ENCODE data around the gene NUAK2.

Gene NUAK2

DNA sequence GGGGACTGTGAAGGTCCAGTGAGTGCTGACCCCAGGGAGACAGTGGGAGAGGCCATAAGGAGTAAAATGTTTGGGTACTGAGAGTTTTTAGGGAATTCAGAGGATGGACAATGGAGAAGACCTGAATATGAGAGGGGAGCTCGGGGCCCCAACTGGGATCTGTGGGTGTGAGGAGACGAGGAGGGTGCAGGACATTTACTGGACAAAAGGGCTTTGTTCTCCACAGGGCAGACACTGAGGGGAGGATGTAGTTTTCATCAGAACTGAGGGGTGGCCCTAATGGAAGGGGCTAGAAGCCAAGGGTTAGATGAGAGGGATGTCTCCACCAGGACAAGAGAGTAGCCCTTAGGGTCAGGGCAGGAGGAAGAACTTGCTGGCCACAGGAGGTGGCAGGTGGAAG lies 63.8 kb downstream of the NUAK2 start:
- ChIA-PET POLR2A (no interaction called here), CTCF (interaction anchor here (0.6 to 14.6 kb wide), 17 partner anchors 14 to 451 kb away, joined by 3 to 253 read pairs (median 5); partner anchors contain the start of gene TMCC2)
- Histone ChIP-seq H3K36me3 (ENCODE audit: control insufficient read depth in 2 of 2, insufficient read depth in 1 of 2, low read length in 2 of 2) (no peaks in the 10 kb centered on the region), H3K4me1 (ENCODE audit: control insufficient read depth, insufficient read depth, low read length) (no peaks in the 10 kb centered on the region), H3K9me3 (ENCODE audit: control insufficient read depth, insufficient read depth, low read depth, low read length) (no peaks in the 10 kb centered on the region), H3K4me3 (ENCODE audit: low read depth, low read length) (no peak overlapping the region), H3K27ac (ENCODE audit: extremely low read depth, low read depth, low read length) (no peak overlapping the region)
- TF ChIP-seq ZNF239 (tag by site-specific recombination; IDR thresholded peaks at IDR 0.05) (no peak), TCF7L2 (IDR thresholded peaks at IDR 0.05; ENCODE audit: borderline replicate concordance, low read depth, low read length) (no peak), ZNF302 (tag by site-specific recombination; IDR thresholded peaks at IDR 0.05; ENCODE audit: low read depth) (no peak), ZNF629 (tag by site-specific recombination; IDR thresholded peaks at IDR 0.05) (no peak), ZNF292 (tag by site-specific recombination; IDR thresholded peaks at IDR 0.05; ENCODE audit: borderline replicate concordance, low read depth) (no peak), ZNF19 (tag by site-specific recombination; IDR thresholded peaks at IDR 0.05; ENCODE audit: low read depth) (no peak), ZNF169 (tag by site-specific recombination; IDR thresholded peaks at IDR 0.05) (no peak), ZNF785 (tag by site-specific recombination; IDR thresholded peaks at IDR 0.05) (no peak), ZIC2 (tag by site-specific recombination; IDR thresholded peaks at IDR 0.05) (no peak), ZFP41 (tag by site-specific recombination; IDR thresholded peaks at IDR 0.05; ENCODE audit: borderline replicate concordance) (no peak), ZNF341 (tag by site-specific recombination; IDR thresholded peaks at IDR 0.05; ENCODE audit: low read depth) (no peak), GLI4 (tag by site-specific recombination; IDR thresholded peaks at IDR 0.05) (no peak)

DNA sequence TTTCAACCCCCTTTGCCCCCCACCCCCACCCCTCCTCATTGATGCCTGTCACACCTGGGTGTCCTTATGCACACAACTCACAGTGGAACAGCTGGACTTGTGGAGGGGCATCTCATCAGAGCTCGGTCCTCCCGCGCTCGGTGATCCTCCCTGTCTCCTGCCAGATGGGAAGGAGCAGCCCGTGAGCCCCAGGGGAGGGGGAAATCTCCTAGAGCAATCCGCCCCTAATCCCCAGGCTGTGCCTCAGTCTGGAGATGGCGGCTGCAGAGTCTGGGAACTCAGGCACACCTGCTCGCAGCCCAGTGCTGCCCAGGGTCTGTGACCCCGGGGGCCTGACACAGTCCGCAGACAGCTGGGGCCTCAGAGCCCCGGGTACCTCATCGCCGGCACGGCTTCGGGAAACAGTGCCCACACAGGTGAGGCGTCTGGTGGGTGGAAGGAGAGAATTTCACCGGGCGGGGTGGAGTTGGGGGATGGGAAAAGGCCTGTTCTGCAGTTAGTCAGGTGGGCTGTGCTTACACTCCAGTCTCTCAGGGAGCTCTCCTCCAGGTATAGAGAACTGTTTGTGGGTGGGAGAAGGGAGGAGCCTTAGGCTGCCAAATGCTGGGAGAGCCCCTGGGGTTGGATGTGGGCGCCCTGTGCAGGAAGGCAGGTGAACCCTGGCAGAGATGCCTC lies 64.5 kb downstream of the NUAK2 start:
- ChIA-PET CTCF (interaction anchor here (0.5 to 14.6 kb wide), 53 partner anchors 8 to 800 kb away, joined by 3 to 253 read pairs (median 4); partner anchors contain the start of genes RBBP5 and TMCC2), POLR2A (interaction anchor here (0.8 to 2.1 kb wide), 3 partner anchors 28 to 136 kb away, joined by 4 to 9 read pairs (median 8); partner anchors contain the start of genes RBBP5 and TMCC2)
- no peak overlapping the region for H3K27ac ChIP-seq (ENCODE audit: extremely low read depth, low read depth, low read length)
- H3K4me3 ChIP-seq (ENCODE audit: low read depth, low read length) = no peak overlapping the region
- H3K4me1 ChIP-seq (ENCODE audit: control insufficient read depth, insufficient read depth, low read length) = no peaks in the 10 kb centered on the region
- no peaks in the 10 kb centered on the region for H3K36me3 ChIP-seq (ENCODE audit: control insufficient read depth in 2 of 2, insufficient read depth in 1 of 2, low read length in 2 of 2)
- H3K9me3 ChIP-seq (ENCODE audit: control insufficient read depth, insufficient read depth, low read depth, low read length) = no peaks in the 10 kb centered on the region
- no peak for TF ChIP-seq ZNF544 (tag by site-specific recombination; IDR thresholded peaks at IDR 0.05)
- TF ChIP-seq, protein P1, sequence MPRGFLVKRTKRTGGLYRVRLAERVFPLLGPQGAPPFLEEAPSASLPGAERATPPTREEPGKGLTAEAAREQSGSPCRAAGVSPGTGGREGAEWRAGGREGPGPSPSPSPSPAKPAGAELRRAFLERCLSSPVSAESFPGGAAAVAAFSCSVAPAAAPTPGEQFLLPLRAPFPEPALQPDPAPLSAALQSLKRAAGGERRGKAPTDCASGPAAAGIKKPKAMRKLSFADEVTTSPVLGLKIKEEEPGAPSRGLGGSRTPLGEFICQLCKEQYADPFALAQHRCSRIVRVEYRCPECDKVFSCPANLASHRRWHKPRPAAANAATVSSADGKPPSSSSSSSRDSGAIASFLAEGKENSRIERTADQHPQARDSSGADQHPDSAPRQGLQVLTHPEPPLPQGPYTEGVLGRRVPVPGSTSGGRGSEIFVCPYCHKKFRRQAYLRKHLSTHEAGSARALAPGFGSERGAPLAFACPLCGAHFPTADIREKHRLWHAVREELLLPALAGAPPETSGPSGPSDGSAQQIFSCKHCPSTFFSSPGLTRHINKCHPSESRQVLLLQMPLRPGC (tag by site-specific recombination; IDR thresholded peaks at IDR 0.05) = no peak
- no peak for TF ChIP-seq ZNF114 (tag by site-specific recombination; IDR thresholded peaks at IDR 0.05)
- TF ChIP-seq ZNF518A (tag by site-specific recombination; conservative IDR thresholded peaks at IDR 0.05; ENCODE audit: low read depth) = no peak
- TF ChIP-seq ZNF394 (tag by site-specific recombination; IDR thresholded peaks at IDR 0.05; ENCODE audit: borderline replicate concordance) = no peak
- TF ChIP-seq ZNF433 (tag by site-specific recombination; IDR thresholded peaks at IDR 0.05; ENCODE audit: low read depth) = no peak
- no peak for TF ChIP-seq ZIC2 (tag by site-specific recombination; IDR thresholded peaks at IDR 0.05)
- no peak for TF ChIP-seq ZNF18 (tag by site-specific recombination; IDR thresholded peaks at IDR 0.05)
- TF ChIP-seq ZNF202 (tag by site-specific recombination; IDR thresholded peaks at IDR 0.05; ENCODE audit: borderline replicate concordance) = no peak
- TF ChIP-seq REST (tag by site-specific recombination; IDR thresholded peaks at IDR 0.05) = no peak
- TF ChIP-seq ZNF157 (tag by site-specific recombination; IDR thresholded peaks at IDR 0.05) = no peak
- TF ChIP-seq KLF7 (tag by site-specific recombination; IDR thresholded peaks at IDR 0.05; ENCODE audit: borderline replicate concordance) = no peak
